DOHH2 (cell line): ENCODE measurements around the gene FOLR2.

Experiments
- H3F3A ChIP-seq: fragments of 200-600 bp; sonication (generic), shearing (Covaris generic); 2 replicates; pipeline ENCODE4 v1.6.0; 2016; ENCODE audit warnings: antibody characterized with exemption, mild to moderate bottlenecking; ENCODE audit not compliant: control insufficient read depth, insufficient read depth
- H3K27ac ChIP-seq: fragments of 200-600 bp; sonication (generic); 2 replicates; pipeline ENCODE4 v1.5.1; 2014; ENCODE audit warnings: low read depth, mild to moderate bottlenecking, low read length, moderate library complexity
- H3K27me3 ChIP-seq: fragments of 200-600 bp; sonication (generic); 2 replicates; pipeline ENCODE4 v1.6.1; 2014; ENCODE audit warnings: mild to moderate bottlenecking, low read length, mixed read lengths; ENCODE audit not compliant: control insufficient read depth
- H3K36me3 ChIP-seq: fragments of 200-600 bp; sonication (generic); 2 replicates; pipeline ENCODE4 v1.6.1; 2014; ENCODE audit warnings: mild to moderate bottlenecking, low read length, moderate library complexity, mixed read lengths; ENCODE audit not compliant: control insufficient read depth
- H3K4me1 ChIP-seq: fragments of 200-600 bp; sonication (generic); 2 replicates; pipeline ENCODE4 v1.6.1; 2014; ENCODE audit warnings: mild to moderate bottlenecking, low read length, mixed read lengths; ENCODE audit not compliant: control insufficient read depth
- H3K4me2 ChIP-seq: fragments of 200-600 bp; sonication (generic); 2 replicates; pipeline ENCODE4 v1.6.0; 2014; ENCODE audit warnings: mild to moderate bottlenecking, low read length, moderate library complexity
- H3K4me3 ChIP-seq: fragments of 200-600 bp; sonication (generic); 2 replicates; pipeline ENCODE4 v1.5.1; 2014; ENCODE audit warnings: mild to moderate bottlenecking, low read length, mixed read lengths
- H3K79me2 ChIP-seq: fragments of 200-600 bp; sonication (generic); 2 replicates; pipeline ENCODE4 v1.6.1; 2014; ENCODE audit warnings: mild to moderate bottlenecking, low read length, mixed read lengths; ENCODE audit not compliant: control insufficient read depth
- H3K9me2 ChIP-seq: fragments of 200-600 bp; sonication (generic); replicated peaks from 2 replicates; pipeline ENCODE4 v1.6.1; 2014; ENCODE audit warnings: mild to moderate bottlenecking, low read length, mixed read lengths; ENCODE audit not compliant: control insufficient read depth
- H3K9me3 ChIP-seq: fragments of 200-600 bp; sonication (generic); 2 replicates; pipeline ENCODE4 v1.6.1; 2014; ENCODE audit warnings: antibody characterized with exemption, low read length, mixed read lengths; ENCODE audit not compliant: control insufficient read depth, insufficient read depth
- H4K20me1 ChIP-seq: fragments of 200-600 bp; sonication (generic); 2 replicates; pipeline ENCODE4 v1.6.0; 2014; ENCODE audit warnings: low read depth, mild to moderate bottlenecking, antibody characterized with exemption, low read length, moderate library complexity; ENCODE audit not compliant: control insufficient read depth, insufficient read depth
- EZH2phosphoT487 ChIP-seq: fragments of 200-600 bp; sonication (generic); IDR thresholded peaks from 2 replicates; pipeline ENCODE4 v1.6.1; 2017; ENCODE audit warnings: borderline replicate concordance, mild to moderate bottlenecking, antibody characterized with exemption, low read length, moderate library complexity, mixed read lengths
- TF ChIP-seq, protein P1 (sequence below): fragments of 200-600 bp; sonication (generic); IDR thresholded peaks from one replicate; pipeline ENCODE4 v1.5.1; 2014; ENCODE audit warnings: antibody characterized with exemption, mild to moderate bottlenecking, low read depth, low read length; ENCODE audit not compliant: poor library complexity, severe bottlenecking

The FOLR2 gene

DNA sequence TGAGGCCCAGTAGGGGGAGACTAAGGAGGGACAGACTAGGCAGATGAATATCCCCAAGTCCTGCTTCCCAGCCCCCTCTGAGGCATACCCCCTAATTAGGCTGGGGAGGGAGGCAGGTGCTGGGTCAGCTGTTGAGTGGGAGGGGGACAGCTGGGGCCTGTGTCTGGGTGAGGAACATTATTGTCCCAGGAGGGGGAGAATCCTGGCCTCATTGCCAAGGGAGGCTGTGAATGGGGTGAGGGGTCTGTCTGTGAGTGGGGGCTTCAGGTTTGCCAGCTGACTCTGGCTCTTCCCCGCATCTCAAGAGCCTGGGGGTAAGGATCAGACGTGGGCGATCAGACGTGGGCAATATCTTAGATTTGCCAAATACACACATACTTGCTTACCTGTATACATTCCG, 10.1 kb downstream of the FOLR2 start:
- peaks cover 46% of the 10 kb centered on the region for H3K79me2 ChIP-seq

DNA sequence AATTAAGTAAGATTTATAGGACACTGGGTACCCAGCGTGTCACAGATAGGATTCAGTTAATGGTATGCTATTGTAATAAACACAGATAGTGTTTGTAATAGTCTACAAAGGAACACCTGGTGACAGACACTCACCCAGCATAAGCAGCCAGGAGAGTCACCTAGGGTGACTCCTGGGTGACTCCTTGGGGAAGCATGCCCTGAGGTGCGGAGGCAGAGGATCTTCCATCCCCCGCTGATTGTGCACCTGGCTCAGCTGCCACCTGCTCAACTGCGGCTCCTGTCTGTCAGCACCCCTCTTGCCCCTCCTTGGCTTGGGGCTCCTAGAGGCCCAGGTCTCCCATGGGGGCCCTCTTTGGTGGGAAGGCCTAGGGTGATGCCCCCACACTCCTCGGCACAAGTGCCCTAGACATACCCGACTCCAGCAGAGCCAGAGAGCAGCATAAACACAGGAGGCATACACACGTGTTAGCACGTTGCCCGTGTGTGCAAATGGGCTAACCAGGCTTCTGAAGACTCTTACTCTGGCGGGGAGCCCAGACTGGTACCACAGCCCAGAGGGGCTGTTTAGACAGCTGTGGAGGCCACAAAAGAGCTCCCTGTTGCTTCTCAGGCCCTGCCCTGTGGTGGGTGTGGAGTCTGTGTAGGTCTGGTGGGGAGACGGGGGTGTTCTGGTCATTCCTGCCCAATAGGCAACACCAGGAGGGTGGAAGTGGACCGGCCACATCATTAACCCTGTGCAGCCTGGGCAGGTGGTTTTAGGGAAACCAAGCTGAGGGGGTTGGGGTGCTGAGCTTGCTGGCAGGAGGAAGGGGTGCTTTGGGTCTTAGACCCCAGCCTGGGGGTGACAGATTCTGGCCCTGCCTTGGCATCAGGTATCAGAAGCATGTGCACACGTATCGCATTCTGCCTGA, 11.0 kb downstream of the FOLR2 start:
- no peaks in the 10 kb centered on the region for H4K20me1 ChIP-seq
- H3F3A ChIP-seq: no peaks in the 10 kb centered on the region
- H3K4me1 ChIP-seq: peaks cover 19% of the 10 kb centered on the region
- no peak overlapping the region for H3K4me3 ChIP-seq
- no peak for TF ChIP-seq EZH2phosphoT487
- TF ChIP-seq, protein P1, sequence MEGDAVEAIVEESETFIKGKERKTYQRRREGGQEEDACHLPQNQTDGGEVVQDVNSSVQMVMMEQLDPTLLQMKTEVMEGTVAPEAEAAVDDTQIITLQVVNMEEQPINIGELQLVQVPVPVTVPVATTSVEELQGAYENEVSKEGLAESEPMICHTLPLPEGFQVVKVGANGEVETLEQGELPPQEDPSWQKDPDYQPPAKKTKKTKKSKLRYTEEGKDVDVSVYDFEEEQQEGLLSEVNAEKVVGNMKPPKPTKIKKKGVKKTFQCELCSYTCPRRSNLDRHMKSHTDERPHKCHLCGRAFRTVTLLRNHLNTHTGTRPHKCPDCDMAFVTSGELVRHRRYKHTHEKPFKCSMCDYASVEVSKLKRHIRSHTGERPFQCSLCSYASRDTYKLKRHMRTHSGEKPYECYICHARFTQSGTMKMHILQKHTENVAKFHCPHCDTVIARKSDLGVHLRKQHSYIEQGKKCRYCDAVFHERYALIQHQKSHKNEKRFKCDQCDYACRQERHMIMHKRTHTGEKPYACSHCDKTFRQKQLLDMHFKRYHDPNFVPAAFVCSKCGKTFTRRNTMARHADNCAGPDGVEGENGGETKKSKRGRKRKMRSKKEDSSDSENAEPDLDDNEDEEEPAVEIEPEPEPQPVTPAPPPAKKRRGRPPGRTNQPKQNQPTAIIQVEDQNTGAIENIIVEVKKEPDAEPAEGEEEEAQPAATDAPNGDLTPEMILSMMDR: no peak
- no peak overlapping the region for H3K27ac ChIP-seq
- H3K9me3 ChIP-seq: no peaks in the 10 kb centered on the region
- no peaks in the 10 kb centered on the region for H3K9me2 ChIP-seq
- H3K27me3 ChIP-seq: no peaks in the 10 kb centered on the region
- peaks cover 38% of the 10 kb centered on the region for H3K79me2 ChIP-seq
- H3K36me3 ChIP-seq: peaks cover 72% of the 10 kb centered on the region
- H3K4me2 ChIP-seq: no peak overlapping the region

More for the DNA sequence above, 10.1 kb downstream of the FOLR2 start:
- H3K4me2 ChIP-seq: 0 out of 2 replicates have a peak overlapping the region, but pooled peaks have one; percentile 96
- H3K4me1 ChIP-seq: peaks cover 28% of the 10 kb centered on the region
- H3K9me3 ChIP-seq: no peaks in the 10 kb centered on the region
- no peaks in the 10 kb centered on the region for H3K27me3 ChIP-seq
- no peaks in the 10 kb centered on the region for H4K20me1 ChIP-seq
- TF ChIP-seq, protein P1: no peak
- TF ChIP-seq EZH2phosphoT487: no peak
- no peaks in the 10 kb centered on the region for H3K9me2 ChIP-seq
- peaks cover 64% of the 10 kb centered on the region for H3K36me3 ChIP-seq
- H3F3A ChIP-seq: no peaks in the 10 kb centered on the region
- H3K27ac ChIP-seq: no peak overlapping the region
- H3K4me3 ChIP-seq: no peak overlapping the region

DNA sequence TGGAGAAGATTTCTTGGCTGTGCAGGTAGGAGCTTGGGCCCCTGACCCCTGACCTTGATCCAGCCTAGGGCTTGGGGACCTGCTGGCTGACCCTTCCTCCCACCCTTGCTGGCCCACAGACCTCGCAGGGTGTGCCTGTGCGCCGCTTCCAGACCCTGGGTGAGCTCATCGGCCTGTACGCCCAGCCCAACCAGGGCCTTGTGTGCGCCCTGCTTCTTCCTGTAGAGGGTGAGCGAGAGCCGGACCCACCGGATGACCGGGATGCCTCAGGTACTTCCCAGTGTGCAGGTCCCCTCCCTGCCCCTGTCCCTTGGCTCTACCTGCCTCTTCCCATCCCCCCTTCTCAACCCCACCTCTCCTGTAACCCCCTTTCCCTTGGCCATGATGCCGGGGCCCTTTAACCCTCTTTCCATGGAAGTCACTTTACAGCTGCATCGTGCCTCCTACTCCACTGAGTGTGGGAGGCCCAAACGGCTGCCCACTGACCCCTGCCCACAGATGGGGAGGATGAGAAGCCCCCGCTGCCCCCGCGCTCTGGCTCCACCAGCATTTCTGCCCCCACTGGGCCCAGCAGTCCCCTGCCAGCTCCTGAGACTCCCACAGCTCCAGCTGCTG, 11.7 kb downstream of the FOLR2 start:
- H3K4me2 ChIP-seq: no peak overlapping the region

More for the DNA sequence above, 11.7 kb downstream of the FOLR2 start:
- H3K4me3 ChIP-seq: no peak overlapping the region
- peaks cover 16% of the 10 kb centered on the region for H3K4me1 ChIP-seq
- H4K20me1 ChIP-seq: no peaks in the 10 kb centered on the region
- no peak overlapping the region for H3K27ac ChIP-seq
- no peaks in the 10 kb centered on the region for H3K9me2 ChIP-seq
- no peaks in the 10 kb centered on the region for H3K9me3 ChIP-seq
- peaks cover 78% of the 10 kb centered on the region for H3K36me3 ChIP-seq
- no peaks in the 10 kb centered on the region for H3F3A ChIP-seq
- peaks cover 35% of the 10 kb centered on the region for H3K79me2 ChIP-seq
- TF ChIP-seq EZH2phosphoT487: no peak
- TF ChIP-seq, protein P1: no peak
- H3K27me3 ChIP-seq: no peaks in the 10 kb centered on the region
